NCI-H748 (cell line): Measurements from ENCODE around the gene KIF6.

Experiments used
- DNase-seq: peaks from one replicate; lab custom pipeline; 2025; ENCODE audit not compliant: unreplicated experiment; lab: John Stamatoyannopoulos, UW

The KIF6 gene

GRCh38 chr6:39666706-39667489 lies 58.3 kb downstream of the KIF6 start:
- no peak for DNase-seq

- DNase-seq, result no peak
Observed at GRCh38 chr6:39665861-39666260, 59.3 kb downstream of the KIF6 start.

- DNase-seq, result no peak
Observed at GRCh38 chr6:39664173-39664572, 61.0 kb downstream of the KIF6 start.

- DNase-seq, result no peak
Observed at GRCh38 chr6:39657355-39658135, 67.7 kb downstream of the KIF6 start.

GRCh38 chr6:39654121-39654520 lies 71.1 kb downstream of the KIF6 start:
- no peak for DNase-seq

- DNase-seq, result no peak
Observed at GRCh38 chr6:39653612-39654011, 71.6 kb downstream of the KIF6 start.

- no peak for DNase-seq
Observed at GRCh38 chr6:39649996-39650395, 75.2 kb downstream of the KIF6 start.

- no peak for DNase-seq
Observed at GRCh38 chr6:39646751-39647420, 78.3 kb downstream of the KIF6 start.

GRCh38 chr6:39642270-39642669 lies 82.9 kb downstream of the KIF6 start:
- peak; percentile 10 for DNase-seq

- DNase-seq, result no peak
Observed at GRCh38 chr6:39638126-39638822, 86.9 kb downstream of the KIF6 start.

- DNase-seq, result no peak
Observed at GRCh38 chr6:39634646-39635341, 90.4 kb downstream of the KIF6 start.

GRCh38 chr6:39625209-39625608 lies 100.0 kb downstream of the KIF6 start:
- no peak for DNase-seq

GRCh38 chr6:39623750-39624149 lies 101.5 kb downstream of the KIF6 start:
- no peak for DNase-seq

GRCh38 chr6:39617520-39617919 lies 107.7 kb downstream of the KIF6 start:
- DNase-seq, result no peak

GRCh38 chr6:39617026-39617425 lies 108.2 kb downstream of the KIF6 start:
- DNase-seq, result no peak

- DNase-seq, result no peak
Observed at GRCh38 chr6:39615622-39616021, 109.6 kb downstream of the KIF6 start.

GRCh38 chr6:39614393-39614950 lies 110.7 kb downstream of the KIF6 start:
- no peak for DNase-seq

GRCh38 chr6:39610221-39610620 lies 115.0 kb downstream of the KIF6 start:
- peak; percentile 4 for DNase-seq

GRCh38 chr6:39608652-39609345 lies 116.4 kb downstream of the KIF6 start:
- DNase-seq, result no peak
